GM12878 (cell line): Measurements from ENCODE around the gene SUPT6H. TPM values are rescaled to one million over a fixed set of nuclear protein-coding genes. Genes with fewer than 3 reads are reported as not detected.

Source experiments
- ELK1 ChIP-seq: IDR thresholded peaks from 2 replicates; pipeline ENCODE4 v1.6.1; 2012; ENCODE audit warnings: low read depth, low read length, improper control_type of control experiment
- ETV6 ChIP-seq, 2 experiments: fragments of 450-650 bp in 1 of 2; IDR thresholded peaks in 1 of 2; conservative IDR thresholded peaks in 1 of 2; 2 replicates each; pipeline ENCODE4 v1.6.1; 2014; ENCODE audit warnings: antibody characterized with exemption in 1 of 2, borderline replicate concordance in 1 of 2, low read depth in 1 of 2, mild to moderate bottlenecking in 1 of 2, moderate library complexity in 1 of 2
- EZH2 ChIP-seq: IDR thresholded peaks from 2 replicates; pipeline ENCODE4 v1.6.1; 2012; ENCODE audit warnings: low read depth, mild to moderate bottlenecking, control low read depth, inconsistent platforms, low read length, borderline replicate concordance; ENCODE audit not compliant: control insufficient read depth
- IRF4 ChIP-seq: IDR thresholded peaks from 2 replicates; pipeline ENCODE4 v1.6.1; 2011; ENCODE audit warnings: low read depth, low read length
- NRF1 ChIP-seq: conservative IDR thresholded peaks from 2 replicates; pipeline ENCODE4 v1.6.1; 2011; ENCODE audit warnings: mild to moderate bottlenecking, low read depth, low read length, improper control_type of control experiment
- POLR2A ChIP-seq: IDR thresholded peaks from 2 replicates; pipeline ENCODE4 v1.6.1; 2011; ENCODE audit warnings: low read depth, mild to moderate bottlenecking, low read length
- PRDM15 ChIP-seq: fragments of 450-650 bp; formaldehyde crosslinking; IDR thresholded peaks from 2 replicates; pipeline ENCODE4 v1.4.0; 2020; ENCODE audit warnings: mild to moderate bottlenecking, moderate library complexity
- SIN3A ChIP-seq: IDR thresholded peaks from 2 replicates; pipeline ENCODE4 v1.6.1; 2012; ENCODE audit warnings: low read depth, low read length, improper control_type of control experiment
- SREBF2 ChIP-seq: IDR thresholded peaks from 2 replicates; pipeline ENCODE4 v1.6.1; 2012; ENCODE audit warnings: mild to moderate bottlenecking, low read length
- SRF ChIP-seq, 2 experiments: IDR thresholded peaks; 2 replicates each; pipeline ENCODE4 v1.6.1; 2011; ENCODE audit warnings: low read depth in 2 of 2, low read length in 2 of 2, mild to moderate bottlenecking in 1 of 2, moderate library complexity in 1 of 2
- STAT3 ChIP-seq: IDR thresholded peaks from 2 replicates; pipeline ENCODE4 v1.6.1; 2011; ENCODE audit warnings: low read depth, low read length, improper control_type of control experiment
- SUPT20H ChIP-seq: IDR thresholded peaks from 2 replicates; pipeline ENCODE4 v1.6.1; 2011; ENCODE audit warnings: low read depth, mild to moderate bottlenecking, low read length, moderate library complexity, borderline replicate concordance; ENCODE audit not compliant: control insufficient read depth
- TCF12 ChIP-seq: IDR thresholded peaks from 2 replicates; pipeline ENCODE4 v1.6.1; 2011; ENCODE audit warnings: low read depth, mild to moderate bottlenecking, low read length
- WRNIP1 ChIP-seq: IDR thresholded peaks from 2 replicates; pipeline ENCODE4 v1.6.1; 2011; ENCODE audit warnings: low read depth, low read length, improper control_type of control experiment, borderline replicate concordance
- ZBTB4 ChIP-seq: fragments of 450-650 bp; formaldehyde crosslinking; IDR thresholded peaks from 2 replicates; pipeline ENCODE4 v1.4.0; 2022; ENCODE audit warnings: mild to moderate bottlenecking, moderate library complexity
- ZNF622 ChIP-seq: fragments of 450-650 bp; IDR thresholded peaks from 2 replicates; pipeline ENCODE4 v1.6.1; 2017; ENCODE audit warnings: mild to moderate bottlenecking, inconsistent platforms
- polyA plus RNA-seq, 11 experiments: library from polyadenylated mRNA; depleted of rRNA in 4 of 11; unstranded in 6 of 11; stranded (reverse) in 5 of 11; fragments of >200 nt; fragmentation: Nextera tagmentation in 4 of 11; fragmentation: Illumina TruSeq in 1 of 11; extraction: Ambion mirVana in 4 of 11; extraction: Trizol in 1 of 11; gene quantifications; 1 replicate in 1 of 11; 2 replicates in 10 of 11; pipeline versions ENCODE4 v1.2.1 to v1.2.3, GENCODE V29; 2011 to 2016; ENCODE audit warnings: inconsistent platforms in 2 of 11, missing spikeins in 2 of 11, low read depth in 1 of 11
- total RNA-seq, 4 experiments: library from RNA; depleted of rRNA in 3 of 4; stranded (reverse); fragments of >200 nt in 3 of 4; fragmentation: Illumina TruSeq in 1 of 4; extraction: Trizol in 1 of 4; gene quantifications; 2 replicates each; pipeline versions ENCODE4 v1.2.1 to v1.2.3, GENCODE V29; 2013 to 2021
- TF ChIP-seq, protein P1 (sequence below): fragments of 150-350 bp; IDR thresholded peaks from 2 replicates; pipeline ENCODE4 v1.6.1; 2016; ENCODE audit warnings: low read depth, low read length

The SUPT6H gene
- total and polyA plus RNA-seq, 10 of the 15 experiments (the other 5 are each of a cell fraction or from before 2014, with no cell fraction given) = 1.7 to 58.8 (median 37.7) TPM

- TF ChIP-seq PRDM15 (CRISPR knock-in tag) = no peak
- TF ChIP-seq SIN3A = no peak; the same call in 1 of the 2 replicates
- no peak for TF ChIP-seq SRF (IDR thresholded peaks at IDR 0.05; ENCODE audit: low read depth in 2 of 2, low read length in 2 of 2)
- 0 out of 4 replicates have a peak, but pooled peaks of 1 of the 2 experiments have one; percentile 4 for TF ChIP-seq ETV6 (conservative IDR thresholded peaks at IDR 0.05 in 1 of 2, IDR thresholded peaks at IDR 0.05 in 1 of 2; ENCODE audit: borderline replicate concordance in 1 of 2, low read depth in 1 of 2)
- TF ChIP-seq IRF4 = no peak; the same call in none of the 2 replicates
- no peak for TF ChIP-seq EZH2
- 0 out of 2 replicates have a peak, but pooled peaks have one; percentile 6 for TF ChIP-seq TCF12
- no peak for TF ChIP-seq WRNIP1
- TF ChIP-seq ZBTB4 (CRISPR knock-in tag) = no peak
- peak; percentile 36 for TF ChIP-seq ELK1
- TF ChIP-seq, protein P1, sequence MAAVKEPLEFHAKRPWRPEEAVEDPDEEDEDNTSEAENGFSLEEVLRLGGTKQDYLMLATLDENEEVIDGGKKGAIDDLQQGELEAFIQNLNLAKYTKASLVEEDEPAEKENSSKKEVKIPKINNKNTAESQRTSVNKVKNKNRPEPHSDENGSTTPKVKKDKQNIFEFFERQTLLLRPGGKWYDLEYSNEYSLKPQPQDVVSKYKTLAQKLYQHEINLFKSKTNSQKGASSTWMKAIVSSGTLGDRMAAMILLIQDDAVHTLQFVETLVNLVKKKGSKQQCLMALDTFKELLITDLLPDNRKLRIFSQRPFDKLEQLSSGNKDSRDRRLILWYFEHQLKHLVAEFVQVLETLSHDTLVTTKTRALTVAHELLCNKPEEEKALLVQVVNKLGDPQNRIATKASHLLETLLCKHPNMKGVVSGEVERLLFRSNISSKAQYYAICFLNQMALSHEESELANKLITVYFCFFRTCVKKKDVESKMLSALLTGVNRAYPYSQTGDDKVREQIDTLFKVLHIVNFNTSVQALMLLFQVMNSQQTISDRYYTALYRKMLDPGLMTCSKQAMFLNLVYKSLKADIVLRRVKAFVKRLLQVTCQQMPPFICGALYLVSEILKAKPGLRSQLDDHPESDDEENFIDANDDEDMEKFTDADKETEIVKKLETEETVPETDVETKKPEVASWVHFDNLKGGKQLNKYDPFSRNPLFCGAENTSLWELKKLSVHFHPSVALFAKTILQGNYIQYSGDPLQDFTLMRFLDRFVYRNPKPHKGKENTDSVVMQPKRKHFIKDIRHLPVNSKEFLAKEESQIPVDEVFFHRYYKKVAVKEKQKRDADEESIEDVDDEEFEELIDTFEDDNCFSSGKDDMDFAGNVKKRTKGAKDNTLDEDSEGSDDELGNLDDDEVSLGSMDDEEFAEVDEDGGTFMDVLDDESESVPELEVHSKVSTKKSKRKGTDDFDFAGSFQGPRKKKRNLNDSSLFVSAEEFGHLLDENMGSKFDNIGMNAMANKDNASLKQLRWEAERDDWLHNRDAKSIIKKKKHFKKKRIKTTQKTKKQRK = no peak
- no peak for TF ChIP-seq ZNF622
- TF ChIP-seq POLR2A = peak; percentile 91
- TF ChIP-seq STAT3 = no peak
- peak; percentile 55 for TF ChIP-seq NRF1
- no peak for TF ChIP-seq SUPT20H
- TF ChIP-seq SREBF2 = no peak
These were observed 66.6 kb downstream of the SUPT6H start, which contains the start of gene NEK8 (continued) for GRCh38 chr17:28728364-28729200.
